NCI-H1105 (cell line): ENCODE results near the gene BACH2.
A peak's percentile ranks its signal among the peaks of the same experiment; 100 is the strongest.

Source experiments
- DNase-seq: peaks from one replicate; lab custom pipeline; 2025; lab: John Stamatoyannopoulos, UW

BACH2 gene

GRCh38 chr6:89965441-89966227 lies 331.0 kb downstream of the BACH2 start:
- no peak for DNase-seq

- no peak for DNase-seq
These were observed 333.3 kb downstream of the BACH2 start for GRCh38 chr6:89963391-89963790.

- no peak for DNase-seq
These were observed 335.2 kb downstream of the BACH2 start for GRCh38 chr6:89961481-89961880.

GRCh38 chr6:89959883-89960282 lies 336.8 kb downstream of the BACH2 start:
- no peak for DNase-seq

- DNase-seq: no peak
These were observed 340.5 kb downstream of the BACH2 start for GRCh38 chr6:89956182-89956581.

- DNase-seq: no peak
These were observed 341.3 kb downstream of the BACH2 start for GRCh38 chr6:89955364-89955763.

- DNase-seq: no peak
These were observed 341.9 kb downstream of the BACH2 start for GRCh38 chr6:89954721-89955148.

- DNase-seq: no peak
These were observed 344.0 kb downstream of the BACH2 start for GRCh38 chr6:89952686-89953085.

GRCh38 chr6:89952105-89952671 lies 344.5 kb downstream of the BACH2 start:
- no peak for DNase-seq

GRCh38 chr6:89951574-89952104 lies 345.0 kb downstream of the BACH2 start:
- DNase-seq: no peak

GRCh38 chr6:89950879-89951391 lies 345.7 kb downstream of the BACH2 start:
- DNase-seq: no peak

GRCh38 chr6:89950446-89950845 lies 346.2 kb downstream of the BACH2 start:
- no peak for DNase-seq

GRCh38 chr6:89948876-89949275 lies 347.8 kb downstream of the BACH2 start:
- DNase-seq: no peak

- no peak for DNase-seq
These were observed 351.7 kb downstream of the BACH2 start for GRCh38 chr6:89944826-89945407.

- DNase-seq: no peak
These were observed 352.4 kb downstream of the BACH2 start for GRCh38 chr6:89944181-89944755.

GRCh38 chr6:89942601-89943000 lies 354.0 kb downstream of the BACH2 start:
- no peak for DNase-seq

GRCh38 chr6:89941763-89942497 lies 354.7 kb downstream of the BACH2 start:
- DNase-seq: no peak

GRCh38 chr6:89941031-89941762 lies 355.4 kb downstream of the BACH2 start:
- peak; percentile 15 for DNase-seq

GRCh38 chr6:89940225-89941027 lies 356.2 kb downstream of the BACH2 start:
- peak; percentile 59 for DNase-seq

- DNase-seq: no peak
These were observed 357.5 kb downstream of the BACH2 start for GRCh38 chr6:89939144-89939543.
